AG08396 (cell line): ENCODE results near the gene TNS3.

Experiments used
- DNase-seq: peaks from one replicate; pipeline ENCODE4 v3.0.0; 2012; ENCODE audit warnings: low spot score, mixed read lengths

Gene TNS3

DNA sequence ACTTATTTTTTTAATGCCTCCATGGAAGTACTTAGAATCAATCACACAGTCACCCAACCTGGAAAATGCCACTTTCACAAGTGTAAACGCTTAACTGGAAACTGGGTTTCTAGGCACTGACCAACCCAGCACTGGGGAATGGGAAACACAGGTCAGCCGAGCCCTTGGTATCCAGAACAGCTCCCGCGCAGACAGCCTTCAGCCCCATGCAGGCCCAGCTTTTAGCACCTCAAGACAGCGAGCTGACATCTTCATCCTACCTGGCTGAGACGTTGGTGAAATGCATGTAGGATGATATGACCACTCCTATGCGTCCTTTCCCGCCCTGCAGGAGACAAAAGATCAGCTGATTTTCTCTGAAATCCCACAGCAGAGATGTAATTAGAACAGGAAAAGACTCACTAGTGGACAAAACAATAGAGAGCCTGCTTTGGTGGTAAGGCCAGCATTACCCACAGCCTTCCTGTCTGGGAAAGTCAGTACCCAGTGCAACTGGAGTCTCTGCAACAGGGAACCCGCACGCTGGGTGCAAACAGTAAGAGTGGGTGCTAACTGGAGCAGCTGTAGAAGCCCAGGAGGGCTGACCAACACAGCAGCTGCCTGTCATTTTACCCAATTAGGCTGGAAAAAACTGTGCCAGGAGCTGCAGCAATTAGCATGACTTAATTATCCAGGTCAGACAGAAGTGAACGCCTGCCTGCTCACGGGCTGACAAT lies 153.7 kb downstream of the TNS3 start:
- no peak for DNase-seq

DNA sequence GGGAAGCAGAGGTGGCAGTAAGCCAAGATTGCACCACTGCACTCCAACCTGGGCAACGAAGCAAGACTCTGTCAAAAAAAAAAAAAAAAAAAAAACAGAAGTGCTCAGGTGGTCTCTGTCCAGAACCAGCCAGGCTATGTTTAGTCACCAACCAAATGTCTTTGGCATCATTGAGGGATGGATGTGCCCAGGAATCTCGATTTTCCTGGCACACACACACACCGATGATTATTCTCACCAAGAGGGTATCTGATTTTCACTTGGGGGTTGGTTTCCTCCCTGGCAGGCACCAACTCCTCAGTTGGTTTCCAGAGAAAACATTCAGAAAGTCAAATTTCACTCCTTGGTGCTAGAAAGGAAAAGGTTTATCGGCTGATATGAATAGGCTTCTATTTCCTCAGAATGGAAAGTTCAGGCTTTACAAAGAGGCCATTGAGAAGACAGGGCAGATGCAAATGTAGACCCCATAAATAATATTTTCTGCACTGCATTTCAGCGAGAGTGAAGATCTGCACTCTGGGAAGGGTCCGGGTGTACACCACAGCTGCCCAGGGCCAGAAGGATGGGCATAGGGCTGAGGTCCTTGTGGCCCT lies 154.8 kb downstream of the TNS3 start:
- DNase-seq: no peak

DNA sequence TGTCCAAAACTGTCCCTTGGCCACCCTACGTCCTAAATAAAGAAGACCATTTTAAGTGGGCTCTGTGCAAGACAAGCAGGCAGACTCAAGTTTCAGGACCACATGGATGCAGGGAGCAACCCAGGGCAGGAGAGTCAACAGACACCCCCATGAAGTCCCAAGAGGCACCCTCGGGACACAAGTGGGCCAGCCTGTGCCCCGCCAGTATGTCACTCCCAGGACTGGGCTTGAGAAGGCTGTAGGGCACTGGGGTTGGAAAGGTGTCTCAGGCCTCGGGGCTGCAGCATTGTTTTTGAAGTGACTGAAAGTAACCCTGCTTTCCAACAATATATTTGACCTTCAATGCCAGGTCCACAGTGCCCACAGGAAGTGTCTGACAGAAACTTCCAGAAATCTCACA lies 157.4 kb downstream of the TNS3 start:
- no peak for DNase-seq

DNA sequence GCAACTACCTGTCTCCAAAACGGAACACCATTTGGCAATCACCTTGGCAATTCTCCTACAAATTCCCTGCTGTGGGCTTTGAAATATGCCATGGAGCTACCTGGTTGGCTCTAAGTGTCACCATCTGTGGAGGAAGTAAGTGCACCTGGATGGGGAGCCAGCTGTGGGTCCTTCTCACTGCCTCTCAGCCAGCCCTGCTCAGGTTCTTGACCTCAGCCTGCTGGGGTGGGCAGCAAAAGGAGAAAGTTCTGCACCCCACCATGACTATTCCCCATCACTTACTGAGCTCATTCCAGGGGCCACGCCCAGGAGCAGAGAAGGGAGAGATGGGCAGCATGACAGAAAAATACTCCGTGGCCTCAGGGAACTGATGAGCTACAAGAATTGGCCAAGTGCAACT lies 158.7 kb downstream of the TNS3 start:
- no peak for DNase-seq

DNA sequence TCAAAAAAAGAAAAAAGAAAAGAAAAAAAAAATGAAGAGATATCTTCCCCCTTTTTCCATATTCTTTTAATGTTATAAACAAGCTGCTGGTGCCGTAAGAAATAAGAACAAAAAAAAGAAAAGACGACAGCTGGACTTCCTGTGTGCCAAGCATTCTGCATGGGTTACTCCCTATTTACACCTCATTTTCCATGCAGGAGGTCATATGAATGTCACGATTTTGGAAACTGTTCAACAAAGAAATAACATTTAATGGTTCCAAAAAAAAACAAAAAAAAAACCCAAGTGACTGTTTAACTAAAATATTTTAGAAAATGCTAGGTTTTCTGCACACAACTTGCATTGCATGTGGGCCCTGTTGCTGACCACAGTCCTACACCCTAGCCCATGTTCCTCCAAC lies 159.3 kb downstream of the TNS3 start:
- no peak for DNase-seq

DNA sequence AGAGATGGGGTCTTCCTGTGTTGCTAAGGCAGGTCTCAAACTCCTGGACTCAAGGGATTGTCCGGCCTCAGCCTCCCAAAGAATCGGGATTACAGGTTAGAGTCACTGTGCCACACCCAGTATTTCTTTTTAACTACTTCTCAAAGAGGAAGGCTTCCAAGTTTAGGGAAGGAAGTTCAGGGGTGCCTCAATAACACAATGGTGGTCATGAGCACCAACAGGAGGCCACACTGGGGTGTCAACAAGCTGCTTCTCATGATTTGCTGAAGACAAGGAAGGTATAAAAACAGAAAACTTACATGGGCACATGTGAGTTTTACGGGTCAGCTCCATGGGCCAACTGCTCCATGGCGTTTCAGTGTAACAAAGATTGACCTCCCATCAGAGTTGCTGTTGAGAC lies 160.5 kb downstream of the TNS3 start:
- no peak for DNase-seq

DNA sequence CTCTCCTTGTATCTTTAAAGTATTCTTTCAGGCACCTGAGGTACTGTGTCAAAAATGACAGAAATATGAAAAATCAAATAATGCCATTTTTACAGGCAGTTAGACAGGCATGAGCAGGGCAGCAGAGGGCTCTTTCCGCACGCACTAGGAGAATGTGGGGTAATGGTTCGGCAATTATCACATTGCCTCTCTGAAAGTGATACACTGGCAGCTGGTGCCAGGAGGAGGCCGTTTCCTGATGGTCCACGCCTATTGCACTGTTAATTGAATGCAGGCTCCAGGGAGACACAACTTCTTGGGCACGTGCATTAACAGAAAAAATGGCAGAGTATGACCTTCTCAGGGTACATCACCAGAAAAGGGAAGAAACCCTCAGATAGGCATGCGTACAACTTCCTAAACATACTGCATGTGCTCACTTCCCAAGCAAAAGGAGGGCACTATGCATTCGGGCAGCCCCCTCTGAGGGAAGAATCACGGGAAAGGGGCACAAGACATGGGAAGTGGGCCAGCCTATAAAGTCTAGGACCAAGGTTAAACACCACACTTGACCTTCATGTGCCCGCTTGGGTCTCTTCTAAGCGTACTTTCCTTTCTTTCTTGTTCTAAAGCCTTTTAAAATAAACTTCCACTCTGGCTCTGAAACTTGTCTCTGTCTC lies 161.7 kb downstream of the TNS3 start:
- DNase-seq: no peak

DNA sequence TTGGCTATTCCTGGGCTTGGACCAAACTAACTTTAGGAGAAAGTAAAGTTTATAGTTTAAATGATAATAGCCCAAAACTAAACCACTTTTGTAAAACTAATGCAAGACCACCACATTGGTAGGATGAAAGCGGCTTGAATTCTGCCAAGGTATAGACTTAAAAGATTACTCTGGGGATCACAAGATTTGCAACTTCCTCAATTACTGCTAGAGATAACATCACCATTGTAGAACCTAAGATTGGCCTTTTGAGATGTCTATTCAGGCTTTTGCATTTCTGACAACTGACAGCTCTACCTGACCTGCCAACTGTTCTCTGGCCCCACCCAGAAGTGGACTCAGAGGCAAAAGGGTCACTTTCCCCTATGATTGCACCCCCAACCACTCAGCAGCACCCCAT lies 162.4 kb downstream of the TNS3 start:
- DNase-seq: no peak

DNA sequence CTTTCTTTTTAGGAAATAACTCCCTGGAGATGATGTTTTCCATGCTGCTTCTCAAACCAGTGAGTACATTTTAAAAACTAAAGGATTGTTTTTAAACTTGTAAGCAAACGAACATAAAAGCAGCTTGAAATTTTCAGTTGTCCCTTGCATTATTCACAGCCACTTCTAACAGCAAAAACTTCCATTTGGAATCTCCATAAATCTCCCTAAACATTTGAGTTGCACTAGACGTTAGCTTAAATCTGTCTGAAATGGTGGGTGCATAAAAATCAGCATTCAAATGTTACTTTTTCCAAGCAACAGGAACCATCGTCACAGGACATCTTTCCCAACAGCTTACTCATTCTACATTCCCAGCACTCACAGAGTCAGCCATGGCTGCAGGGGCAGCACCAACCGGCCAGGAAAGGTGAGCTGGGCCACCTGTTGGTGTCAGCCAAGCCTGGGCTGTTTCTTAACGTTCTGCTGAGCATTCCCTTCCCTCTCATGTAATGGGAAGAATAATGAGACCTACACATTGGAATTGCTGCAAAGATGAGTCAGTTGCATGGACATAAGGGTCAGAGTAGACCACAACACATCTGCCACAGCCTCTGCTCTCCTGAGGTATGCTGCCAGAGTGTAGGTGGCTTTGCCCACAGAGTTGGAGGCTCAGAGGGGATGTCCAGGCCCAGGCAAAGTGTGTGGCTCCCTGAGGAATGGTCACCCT lies 163.2 kb downstream of the TNS3 start:
- DNase-seq: peak; percentile 31

DNA sequence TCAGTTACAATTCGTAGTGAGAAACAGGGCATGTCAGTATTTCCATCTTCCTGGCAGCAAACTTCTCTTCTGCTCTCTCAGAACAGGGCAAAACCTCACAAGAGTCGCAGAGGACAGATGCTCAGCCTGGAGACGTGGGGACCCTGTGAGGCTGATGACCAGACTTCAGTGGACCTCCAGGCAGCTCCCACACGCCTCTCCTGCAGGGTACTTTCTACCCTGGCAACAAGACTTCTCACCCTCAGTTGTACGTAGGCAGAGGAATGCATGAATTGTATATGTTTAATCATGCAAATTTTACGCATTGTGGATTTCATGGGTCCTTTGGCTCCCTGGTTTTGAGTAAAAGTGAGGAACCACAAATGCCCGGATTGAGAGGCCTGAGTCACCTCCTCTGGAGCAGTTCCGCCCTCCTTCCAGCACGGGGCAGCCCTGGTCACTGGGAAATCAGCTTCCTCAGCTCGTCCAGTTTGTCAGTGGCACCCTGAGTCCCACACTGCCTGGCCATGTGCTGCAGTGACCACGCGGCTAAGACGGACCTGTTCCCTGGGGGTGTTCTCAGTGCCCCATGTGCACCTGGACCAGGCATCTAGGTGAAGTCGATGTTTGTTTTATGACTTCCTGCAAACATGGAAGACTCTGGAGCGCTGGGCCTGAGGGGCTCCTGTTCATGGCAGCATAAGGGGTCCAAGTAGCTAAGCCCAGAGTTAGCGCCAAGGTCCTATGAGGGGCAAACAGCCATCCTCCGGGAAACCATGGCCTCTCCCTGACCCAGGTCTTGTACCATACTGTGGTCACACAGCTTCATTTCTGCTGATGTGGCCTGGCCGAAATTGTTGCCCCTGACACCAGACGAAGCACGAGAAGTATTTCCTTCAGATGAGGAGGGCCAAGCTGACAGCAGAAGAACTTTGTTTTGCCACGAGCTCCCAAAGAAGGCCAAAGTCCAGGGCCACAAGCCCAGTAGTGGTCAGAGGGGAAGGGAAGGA lies 165.1 kb downstream of the TNS3 start:
- no peak for DNase-seq

DNA sequence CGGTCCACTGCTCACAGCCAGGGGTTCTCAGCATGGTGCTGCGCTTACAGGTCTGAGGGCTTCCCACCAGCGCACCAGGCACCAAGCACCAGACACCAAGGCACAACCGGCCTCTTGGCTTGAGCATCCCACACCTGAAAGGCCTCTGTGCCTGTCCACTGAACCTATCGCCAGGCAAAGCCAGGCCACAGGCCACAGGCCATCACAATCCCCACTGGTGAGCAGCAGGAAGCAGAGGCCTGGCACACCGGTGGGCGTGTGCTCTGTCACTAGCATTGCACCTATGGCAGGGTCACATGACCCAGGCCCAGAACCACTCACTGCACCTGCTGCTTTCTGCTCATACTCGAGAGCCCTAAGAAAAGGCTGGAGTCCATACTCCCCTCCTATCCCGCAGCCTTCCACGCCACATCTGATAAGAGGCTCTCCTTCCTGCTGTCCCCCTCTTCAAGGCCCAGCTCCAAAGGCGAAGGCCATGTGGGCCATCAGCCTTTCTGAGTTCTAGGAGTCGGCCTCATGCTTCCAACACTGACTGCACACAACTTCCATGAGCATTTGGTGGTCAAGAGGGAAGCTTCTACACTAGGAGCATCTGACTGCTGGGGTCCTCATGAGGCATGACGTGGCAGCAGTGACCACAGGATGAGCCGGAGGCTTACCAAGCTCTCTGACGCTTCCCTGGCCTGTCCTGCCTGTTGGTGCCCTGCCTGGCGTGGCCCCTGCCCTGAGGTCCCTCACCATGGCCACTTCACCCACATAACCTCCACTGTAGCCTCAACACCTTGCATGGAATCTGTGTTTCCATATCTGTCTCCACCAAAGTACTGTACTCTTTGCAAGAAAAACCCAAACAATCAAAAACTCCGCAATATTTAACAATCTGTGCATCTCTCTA lies 166.3 kb downstream of the TNS3 start:
- no peak for DNase-seq

DNA sequence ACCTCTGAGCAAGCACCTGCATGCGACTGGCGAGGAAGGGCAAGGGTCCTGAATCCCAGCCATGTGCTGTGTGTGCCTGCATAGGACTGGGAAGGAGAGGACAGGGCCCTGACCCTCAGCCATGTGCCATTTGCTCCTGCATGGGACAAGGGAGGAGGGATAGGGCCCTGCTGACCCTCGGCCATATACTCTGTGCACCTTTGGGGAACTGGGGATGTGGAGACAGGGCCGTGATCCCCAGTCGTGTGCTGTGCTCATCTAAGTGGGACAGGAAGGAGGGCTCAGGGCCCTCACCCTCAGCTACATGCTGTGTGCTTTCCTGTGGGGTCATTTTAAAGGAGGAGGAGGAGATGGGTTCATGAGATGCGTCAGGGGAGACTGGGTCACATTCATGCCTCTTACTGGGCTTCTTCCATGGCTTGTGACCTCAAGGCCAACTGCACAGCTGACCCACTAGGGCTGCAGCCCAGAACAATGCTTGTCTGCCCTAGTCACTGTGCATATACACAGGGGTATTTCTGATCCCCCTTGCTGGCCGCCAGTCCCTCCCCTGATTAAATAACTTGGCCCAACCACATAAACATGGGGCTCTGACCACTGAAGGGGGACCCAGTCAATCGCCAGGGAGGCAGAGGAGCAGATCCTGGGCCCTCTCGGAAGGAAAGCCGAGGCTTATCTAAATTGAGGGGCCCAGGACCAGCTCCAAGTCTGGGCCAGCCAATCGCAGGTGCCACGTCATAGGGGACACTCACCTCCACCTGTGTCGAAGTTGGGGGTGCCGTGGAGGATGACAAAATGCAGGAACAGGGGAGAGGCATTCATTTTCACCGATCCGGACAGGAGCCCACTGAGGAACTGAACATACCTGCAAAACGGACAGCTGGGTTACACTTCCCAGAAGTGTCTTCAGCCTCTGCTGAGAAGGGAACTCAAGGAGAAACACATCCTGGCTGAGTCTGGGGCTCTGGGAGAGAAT lies 167.3 kb downstream of the TNS3 start:
- DNase-seq: no peak

DNA sequence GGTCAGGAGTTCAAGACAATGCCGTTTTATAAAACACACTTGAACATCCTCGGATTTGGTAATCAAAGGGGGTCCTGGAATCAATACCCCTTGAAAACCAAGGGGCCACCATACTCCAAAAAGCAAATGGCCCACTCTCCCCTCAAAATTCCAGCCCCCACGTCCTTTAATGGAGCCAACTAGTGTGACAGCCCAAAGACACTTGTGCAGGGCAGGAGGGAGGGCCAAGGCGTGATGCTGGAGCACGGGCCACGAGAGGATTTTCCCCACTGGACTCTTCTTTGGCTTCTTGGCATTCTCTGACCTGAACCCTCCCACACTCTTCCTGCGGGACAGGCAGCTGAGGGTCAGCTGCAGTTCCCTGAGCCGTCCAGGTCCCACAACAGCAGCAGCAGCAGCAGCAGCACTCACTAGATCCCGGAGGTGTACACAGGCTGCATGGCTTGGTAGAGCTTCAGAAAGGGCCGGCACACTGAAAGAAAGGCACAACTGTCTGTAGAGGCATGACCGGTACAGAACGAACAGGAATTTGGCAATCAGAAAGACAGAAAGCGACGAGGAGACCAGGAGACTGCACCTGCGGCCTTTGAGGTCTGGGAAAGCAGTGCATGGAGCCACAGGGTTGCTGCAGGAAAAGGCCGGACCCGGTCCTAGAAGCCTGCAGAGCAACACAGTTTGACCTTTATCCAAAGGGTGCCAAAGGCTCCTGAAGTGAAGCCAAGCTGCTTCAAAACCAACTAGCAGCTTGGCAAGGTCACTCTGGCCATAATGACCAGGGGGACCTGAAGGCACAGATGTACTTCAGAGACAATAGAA lies 168.2 kb downstream of the TNS3 start:
- no peak for DNase-seq

DNA sequence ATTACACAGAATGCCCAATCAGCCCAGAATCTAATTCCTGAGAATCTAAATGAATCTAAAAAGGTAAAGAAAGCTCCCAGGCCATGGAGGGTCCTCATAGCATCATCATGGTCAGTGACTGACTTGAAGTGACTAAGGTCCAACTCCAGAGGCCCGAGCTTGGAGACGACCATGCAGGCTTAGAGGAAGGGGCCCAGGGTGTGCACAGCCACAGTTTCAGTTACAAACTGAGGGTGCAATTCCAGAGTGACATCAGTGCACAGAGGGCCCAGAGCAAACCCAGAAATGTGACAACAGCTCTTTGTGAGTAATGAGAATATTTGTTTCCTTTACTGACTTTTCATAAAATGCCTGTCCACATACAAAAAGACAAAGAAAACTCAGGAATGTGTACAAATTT lies 170.0 kb downstream of the TNS3 start:
- DNase-seq: no peak

DNA sequence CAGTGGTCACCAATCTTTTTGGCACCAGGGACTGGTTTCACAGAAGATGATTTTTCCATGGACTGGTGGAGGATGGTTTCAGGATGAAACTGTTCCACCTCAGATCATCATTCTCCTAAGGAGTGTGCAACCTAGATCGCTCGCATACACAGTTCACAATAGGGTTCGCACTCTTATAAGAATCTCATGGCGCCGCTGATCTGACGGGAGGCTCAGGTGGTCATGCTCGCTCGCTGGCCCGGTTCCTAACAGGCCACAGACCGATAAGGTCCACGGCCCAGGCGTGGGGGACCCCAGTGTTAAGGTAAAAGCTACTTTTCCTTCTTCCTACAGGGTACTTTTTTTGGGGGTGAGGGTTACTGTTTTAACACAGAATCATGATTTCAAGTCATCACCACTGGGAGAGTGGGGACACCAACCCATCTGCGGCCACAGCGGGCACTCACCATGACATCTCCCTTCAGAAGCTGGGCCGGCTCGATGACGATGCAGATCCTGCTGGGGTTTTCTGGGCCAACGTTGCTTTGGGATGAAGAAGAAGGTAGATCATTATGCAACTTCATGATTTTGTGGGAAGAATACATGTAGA lies 170.5 kb downstream of the TNS3 start:
- no peak for DNase-seq

DNA sequence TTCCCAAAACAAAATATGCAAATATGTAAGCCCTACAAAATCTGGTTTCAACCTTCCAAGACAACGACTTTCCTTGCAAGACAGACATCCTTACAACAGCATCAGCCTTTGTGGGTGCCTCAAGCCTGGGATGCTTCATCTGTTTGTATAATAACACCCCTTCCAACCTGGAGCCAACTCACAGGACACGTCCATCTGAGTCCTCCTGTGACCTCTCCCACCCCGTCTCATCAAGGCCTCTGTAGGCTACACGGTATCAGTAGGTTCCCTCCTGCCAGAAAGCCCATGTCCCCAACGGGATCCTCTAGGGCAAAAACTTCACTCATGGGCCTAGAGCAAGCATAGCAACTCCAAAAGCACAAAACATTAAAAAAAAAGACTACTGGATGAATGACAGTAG lies 173.2 kb downstream of the TNS3 start:
- DNase-seq: no peak

DNA sequence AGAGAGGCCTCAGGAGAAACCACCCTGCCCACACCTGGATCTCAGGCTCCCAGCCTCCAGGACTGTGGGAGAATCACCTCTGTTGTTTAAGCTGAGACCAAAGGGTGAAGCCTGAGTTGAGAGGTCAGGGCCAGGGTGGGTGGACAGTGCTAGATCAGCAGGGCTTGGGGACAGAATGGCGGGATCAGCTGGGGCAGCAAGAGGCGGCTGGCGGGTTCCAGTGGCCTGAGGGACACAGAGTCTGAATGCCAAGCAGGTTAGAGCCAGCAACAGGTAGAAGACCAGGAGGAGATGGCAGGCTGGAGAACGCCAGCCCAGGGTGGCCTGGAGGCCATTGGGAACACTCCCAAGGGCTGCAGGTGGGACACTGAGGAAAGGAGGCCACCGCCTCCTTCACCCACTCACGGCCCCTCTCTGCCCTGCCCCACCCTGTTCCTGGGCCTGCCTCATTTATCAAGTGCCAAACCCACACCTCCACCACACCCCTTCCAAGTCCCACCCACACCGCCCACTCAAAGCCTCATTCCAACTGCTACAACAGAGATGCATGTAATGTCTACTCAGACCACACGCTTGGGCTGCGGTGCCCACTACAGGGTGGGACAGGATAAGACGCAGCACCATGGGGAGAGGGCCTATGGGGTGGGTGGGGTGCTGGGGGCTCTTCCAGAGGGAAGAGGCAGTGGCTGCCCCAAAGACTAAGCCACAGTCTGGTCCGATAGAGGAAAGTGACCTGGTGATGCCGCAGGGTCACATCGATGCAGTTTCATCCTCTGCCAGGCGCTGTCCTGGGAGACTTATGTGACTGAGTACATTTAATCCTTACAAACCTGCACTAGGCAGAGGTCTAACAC lies 173.9 kb downstream of the TNS3 start:
- no peak for DNase-seq
